Liver (tissue), 3 donors: ENCODE results near the gene MOXD1.

ENCODE experiments used
- GABPA ChIP-seq, 2 donors: IDR thresholded peaks in 1 of 2; conservative IDR thresholded peaks in 1 of 2; 2 replicates each; pipeline ENCODE4 v1.6.1; 2016; ENCODE audit warnings: antibody characterized with exemption in 2 of 2, mild to moderate bottlenecking in 1 of 2, moderate library complexity in 1 of 2
- HNF4G ChIP-seq: IDR thresholded peaks from 2 replicates; pipeline ENCODE4 v1.6.1; 2016; ENCODE audit warnings: antibody characterized with exemption
- JUND ChIP-seq, 2 donors: IDR thresholded peaks; 2 replicates each; pipeline ENCODE4 v1.6.1; 2016; ENCODE audit warnings: antibody characterized with exemption in 2 of 2
- RAD21 ChIP-seq, 2 donors: IDR thresholded peaks; 2 replicates each; pipeline ENCODE4 v1.6.1; 2016; ENCODE audit warnings: antibody characterized with exemption in 2 of 2, mild to moderate bottlenecking in 2 of 2
- REST ChIP-seq: IDR thresholded peaks from 2 replicates; pipeline ENCODE4 v1.6.1; 2016; ENCODE audit warnings: antibody characterized with exemption, mild to moderate bottlenecking
- SP1 ChIP-seq: IDR thresholded peaks from 2 replicates; pipeline ENCODE4 v1.6.1; 2018; ENCODE audit warnings: antibody characterized with exemption, mild to moderate bottlenecking
- TAF1 ChIP-seq: conservative IDR thresholded peaks from 2 replicates; pipeline ENCODE4 v1.6.1; 2016; ENCODE audit warnings: antibody characterized with exemption, mild to moderate bottlenecking
- YY1 ChIP-seq: IDR thresholded peaks from 2 replicates; pipeline ENCODE4 v1.6.1; 2016; ENCODE audit warnings: antibody characterized with exemption, mild to moderate bottlenecking
- TF ChIP-seq, protein P1 (sequence below): fragments of 150-350 bp; IDR thresholded peaks from 2 replicates; pipeline ENCODE4 v1.5.1; 2017; ENCODE audit warnings: improper control_type of control experiment, low read depth, low read length; ENCODE audit not compliant: missing input control
- TF ChIP-seq, protein P2 (sequence below): IDR thresholded peaks from 2 replicates; pipeline ENCODE4 v1.6.1; 2016; ENCODE audit warnings: antibody characterized with exemption
- TF ChIP-seq, protein P3 (sequence below): IDR thresholded peaks from 2 replicates; pipeline ENCODE4 v1.6.1; 2016; ENCODE audit warnings: antibody characterized with exemption
- donor health status: healthy.
- donor health status: healthy.

DNA sequence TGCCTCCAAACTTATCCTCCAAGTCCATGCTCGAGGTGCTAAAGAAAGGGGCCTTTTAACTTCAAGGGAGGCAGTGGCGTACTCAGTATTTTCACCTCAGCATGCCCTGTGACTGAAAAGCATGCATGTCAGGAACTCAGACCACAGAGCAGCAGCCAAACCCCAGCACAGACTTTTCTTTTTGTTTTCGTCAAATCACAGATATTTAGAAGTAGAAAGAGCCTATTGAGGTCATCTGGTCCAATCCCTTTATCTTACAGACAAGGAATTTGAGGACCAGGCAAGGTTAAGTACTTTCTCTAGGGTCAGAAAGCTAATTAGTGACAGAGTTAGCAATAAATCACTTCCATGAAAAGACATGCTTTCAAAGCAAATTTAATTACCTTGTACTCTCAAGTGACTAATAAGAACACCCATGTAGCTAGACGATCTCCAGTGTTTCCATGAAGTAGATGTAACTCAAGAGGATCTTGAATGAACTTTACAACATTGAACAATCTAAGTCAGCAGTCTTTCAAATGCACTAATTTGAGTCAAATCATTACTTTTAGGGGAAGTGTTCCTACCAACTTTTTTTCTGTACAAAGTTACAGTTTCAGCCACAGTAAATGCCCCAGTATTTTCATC is 35.9 kb downstream of the MOXD1 start:
- TF ChIP-seq, protein P1, sequence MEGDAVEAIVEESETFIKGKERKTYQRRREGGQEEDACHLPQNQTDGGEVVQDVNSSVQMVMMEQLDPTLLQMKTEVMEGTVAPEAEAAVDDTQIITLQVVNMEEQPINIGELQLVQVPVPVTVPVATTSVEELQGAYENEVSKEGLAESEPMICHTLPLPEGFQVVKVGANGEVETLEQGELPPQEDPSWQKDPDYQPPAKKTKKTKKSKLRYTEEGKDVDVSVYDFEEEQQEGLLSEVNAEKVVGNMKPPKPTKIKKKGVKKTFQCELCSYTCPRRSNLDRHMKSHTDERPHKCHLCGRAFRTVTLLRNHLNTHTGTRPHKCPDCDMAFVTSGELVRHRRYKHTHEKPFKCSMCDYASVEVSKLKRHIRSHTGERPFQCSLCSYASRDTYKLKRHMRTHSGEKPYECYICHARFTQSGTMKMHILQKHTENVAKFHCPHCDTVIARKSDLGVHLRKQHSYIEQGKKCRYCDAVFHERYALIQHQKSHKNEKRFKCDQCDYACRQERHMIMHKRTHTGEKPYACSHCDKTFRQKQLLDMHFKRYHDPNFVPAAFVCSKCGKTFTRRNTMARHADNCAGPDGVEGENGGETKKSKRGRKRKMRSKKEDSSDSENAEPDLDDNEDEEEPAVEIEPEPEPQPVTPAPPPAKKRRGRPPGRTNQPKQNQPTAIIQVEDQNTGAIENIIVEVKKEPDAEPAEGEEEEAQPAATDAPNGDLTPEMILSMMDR = no peak
- TF ChIP-seq, protein P2, sequence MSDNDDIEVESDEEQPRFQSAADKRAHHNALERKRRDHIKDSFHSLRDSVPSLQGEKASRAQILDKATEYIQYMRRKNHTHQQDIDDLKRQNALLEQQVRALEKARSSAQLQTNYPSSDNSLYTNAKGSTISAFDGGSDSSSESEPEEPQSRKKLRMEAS = no peak
- TF ChIP-seq REST = no peak
- TF ChIP-seq TAF1 = no peak
- no peak for TF ChIP-seq RAD21 (IDR thresholded peaks at IDR 0.05)
- no peak for TF ChIP-seq YY1
- TF ChIP-seq HNF4G = no peak
- no peak for TF ChIP-seq JUND (IDR thresholded peaks at IDR 0.05)
- no peak for TF ChIP-seq SP1
- TF ChIP-seq, protein P3, sequence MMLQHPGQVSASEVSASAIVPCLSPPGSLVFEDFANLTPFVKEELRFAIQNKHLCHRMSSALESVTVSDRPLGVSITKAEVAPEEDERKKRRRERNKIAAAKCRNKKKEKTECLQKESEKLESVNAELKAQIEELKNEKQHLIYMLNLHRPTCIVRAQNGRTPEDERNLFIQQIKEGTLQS = no peak
- TF ChIP-seq GABPA (IDR thresholded peaks at IDR 0.05 in 1 of 2, conservative IDR thresholded peaks at IDR 0.05 in 1 of 2) = no peak
